Measurements from ENCODE around the gene CSTA. TPM values are rescaled to one million over a fixed set of nuclear protein-coding genes. Genes with fewer than 3 reads are reported as not detected.

CSTA gene
- total RNA-seq, 2 experiments from 2014 or later: 0.22 TPM; not detected in 1

DNA sequence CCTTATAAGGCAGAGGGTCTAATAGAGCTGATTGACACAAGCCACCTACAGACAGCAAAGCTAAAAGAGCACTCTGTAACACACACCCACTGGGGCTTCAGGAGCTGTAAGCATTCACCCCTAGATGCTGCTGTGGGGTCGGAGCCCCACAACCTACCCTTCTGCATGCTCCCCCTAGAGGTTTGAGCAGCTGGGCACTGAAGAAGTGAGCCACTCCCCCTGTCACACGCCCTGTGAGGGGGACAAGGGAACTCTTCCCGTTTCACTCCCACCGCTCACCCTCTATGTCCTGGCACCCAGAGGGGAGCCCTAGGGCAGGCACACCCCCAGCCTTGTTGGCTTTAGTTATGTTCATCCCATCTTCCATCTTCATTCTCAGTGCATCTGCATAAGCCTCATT lies 9.4 kb upstream of the CSTA start:
- no peak overlapping the region for H3K27ac ChIP-seq (ENCODE audit: low read depth, low read length, poor library complexity, severe bottlenecking)
- no peak overlapping the region for H2AFZ ChIP-seq (ENCODE audit: low read length)
- BruUV-seq (replicated peaks): no TSS peak
- POLR2A ChIA-PET: interaction anchor here (0.5 to 0.6 kb wide), 2 partner anchors 837 to 1003 kb away, joined by 3 to 4 read pairs; no protein-coding TSS in a partner anchor
- DNase-seq (ENCODE audit: low spot score): no peak
- intact Hi-C loops (cut with micrococcal nuclease; ENCODE audit: unreplicated experiment): no loop called here
- H3K4me1 ChIP-seq (ENCODE audit: insufficient read depth, low read length, poor library complexity, severe bottlenecking): no peaks in the 10 kb centered on the region
- TF ChIP-seq EZH2phosphoT487 (IDR thresholded peaks at IDR 0.05; ENCODE audit: borderline replicate concordance, low read depth, low read length): no peak
- TF ChIP-seq, protein P1, sequence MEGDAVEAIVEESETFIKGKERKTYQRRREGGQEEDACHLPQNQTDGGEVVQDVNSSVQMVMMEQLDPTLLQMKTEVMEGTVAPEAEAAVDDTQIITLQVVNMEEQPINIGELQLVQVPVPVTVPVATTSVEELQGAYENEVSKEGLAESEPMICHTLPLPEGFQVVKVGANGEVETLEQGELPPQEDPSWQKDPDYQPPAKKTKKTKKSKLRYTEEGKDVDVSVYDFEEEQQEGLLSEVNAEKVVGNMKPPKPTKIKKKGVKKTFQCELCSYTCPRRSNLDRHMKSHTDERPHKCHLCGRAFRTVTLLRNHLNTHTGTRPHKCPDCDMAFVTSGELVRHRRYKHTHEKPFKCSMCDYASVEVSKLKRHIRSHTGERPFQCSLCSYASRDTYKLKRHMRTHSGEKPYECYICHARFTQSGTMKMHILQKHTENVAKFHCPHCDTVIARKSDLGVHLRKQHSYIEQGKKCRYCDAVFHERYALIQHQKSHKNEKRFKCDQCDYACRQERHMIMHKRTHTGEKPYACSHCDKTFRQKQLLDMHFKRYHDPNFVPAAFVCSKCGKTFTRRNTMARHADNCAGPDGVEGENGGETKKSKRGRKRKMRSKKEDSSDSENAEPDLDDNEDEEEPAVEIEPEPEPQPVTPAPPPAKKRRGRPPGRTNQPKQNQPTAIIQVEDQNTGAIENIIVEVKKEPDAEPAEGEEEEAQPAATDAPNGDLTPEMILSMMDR (conservative IDR thresholded peaks at IDR 0.05; ENCODE audit: low read length): peak; percentile 47; the same call in 1 of the 2 replicates
- H4K20me1 ChIP-seq (ENCODE audit: insufficient read depth, low read length): no peaks in the 10 kb centered on the region
- 0 out of 2 replicates have a peak, but pooled peaks cover 6% of the 10 kb centered on the region for H3K9me3 ChIP-seq (ENCODE audit: low read length)
- H3K79me2 ChIP-seq (ENCODE audit: insufficient read depth, low read depth, low read length): no peaks in the 10 kb centered on the region
- CTCF ChIA-PET (ENCODE audit: unreplicated experiment): no interaction called here
- H3K4me3 ChIP-seq (ENCODE audit: low read depth, low read length, poor library complexity, severe bottlenecking): no peak overlapping the region
- no peak overlapping the region for H3K4me2 ChIP-seq (ENCODE audit: low read length)
- H3K9me2 ChIP-seq (ENCODE audit: insufficient read depth, low read length): no peaks in the 10 kb centered on the region
- H3K36me3 ChIP-seq (ENCODE audit: insufficient read depth, low read length): no peaks in the 10 kb centered on the region

DNA sequence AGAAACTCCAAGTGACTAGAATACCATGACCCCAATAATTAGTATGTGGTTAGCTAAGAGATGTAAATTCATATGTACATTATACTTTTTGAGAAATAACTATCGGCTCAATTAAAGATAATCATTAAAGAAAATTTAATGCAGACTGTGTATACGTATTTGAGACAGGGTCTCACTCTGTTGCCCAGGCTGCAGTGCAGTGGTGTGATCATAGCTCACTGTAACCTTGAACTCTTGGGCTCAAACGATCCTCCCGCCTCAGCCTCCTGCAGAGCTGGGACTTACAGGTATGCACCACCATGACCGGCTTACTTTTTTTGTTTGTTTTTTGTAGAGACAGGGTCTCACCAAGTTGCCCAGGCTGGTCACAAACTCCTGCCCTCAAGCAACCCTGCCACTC lies 8.7 kb upstream of the CSTA start:
- TF ChIP-seq EZH2phosphoT487 (IDR thresholded peaks at IDR 0.05; ENCODE audit: borderline replicate concordance, low read depth, low read length): no peak
- TF ChIP-seq, protein P1 (conservative IDR thresholded peaks at IDR 0.05; ENCODE audit: low read length): no peak
- intact Hi-C loops (cut with micrococcal nuclease; ENCODE audit: unreplicated experiment): no loop called here
- no TSS peak for BruUV-seq (replicated peaks)
- H3K9me3 ChIP-seq (ENCODE audit: low read length): 0 out of 2 replicates have a peak, but pooled peaks cover 7% of the 10 kb centered on the region
- DNase-seq (ENCODE audit: low spot score): no peak
- H4K20me1 ChIP-seq (ENCODE audit: insufficient read depth, low read length): no peaks in the 10 kb centered on the region
- no peaks in the 10 kb centered on the region for H3K36me3 ChIP-seq (ENCODE audit: insufficient read depth, low read length)
- POLR2A ChIA-PET: no interaction called here
- H3K9me2 ChIP-seq (ENCODE audit: insufficient read depth, low read length): no peaks in the 10 kb centered on the region
- no peaks in the 10 kb centered on the region for H3K79me2 ChIP-seq (ENCODE audit: insufficient read depth, low read depth, low read length)
- no peaks in the 10 kb centered on the region for H3K4me1 ChIP-seq (ENCODE audit: insufficient read depth, low read length, poor library complexity, severe bottlenecking)
- no peak overlapping the region for H3K4me3 ChIP-seq (ENCODE audit: low read depth, low read length, poor library complexity, severe bottlenecking)
- no peak overlapping the region for H3K27ac ChIP-seq (ENCODE audit: low read depth, low read length, poor library complexity, severe bottlenecking)
- no peak overlapping the region for H2AFZ ChIP-seq (ENCODE audit: low read length)
- CTCF ChIA-PET (ENCODE audit: unreplicated experiment): no interaction called here
- H3K4me2 ChIP-seq (ENCODE audit: low read length): no peak overlapping the region

DNA sequence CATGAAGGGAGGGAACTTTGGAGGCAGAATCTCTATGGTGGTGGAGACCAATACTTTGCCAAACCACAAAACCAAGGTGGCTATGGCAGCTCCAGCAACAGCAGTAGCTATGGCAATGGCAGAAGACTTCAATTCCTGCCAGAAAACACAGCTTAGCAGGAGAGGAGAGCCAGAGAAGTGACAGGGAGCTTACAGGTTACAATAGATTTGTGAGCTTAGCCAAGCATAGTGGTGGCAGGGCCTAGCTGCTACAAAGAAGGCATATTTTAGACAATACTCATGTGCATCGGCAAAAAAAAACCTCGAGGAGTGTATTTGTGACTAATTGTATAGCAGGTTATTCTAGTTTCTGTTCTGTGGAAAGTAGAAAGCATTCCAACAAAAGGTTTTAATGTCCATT lies 6.4 kb upstream of the CSTA start:
- Histone ChIP-seq H3K4me1 (ENCODE audit: insufficient read depth, low read length, poor library complexity, severe bottlenecking) (no peaks in the 10 kb centered on the region), H3K4me2 (ENCODE audit: low read length) (no peak overlapping the region), H3K4me3 (ENCODE audit: low read depth, low read length, poor library complexity, severe bottlenecking) (no peak overlapping the region), H3K36me3 (ENCODE audit: insufficient read depth, low read length) (no peaks in the 10 kb centered on the region), H3K79me2 (ENCODE audit: insufficient read depth, low read depth, low read length) (no peaks in the 10 kb centered on the region), H3K27ac (ENCODE audit: low read depth, low read length, poor library complexity, severe bottlenecking) (no peak overlapping the region), H3K9me2 (ENCODE audit: insufficient read depth, low read length) (no peaks in the 10 kb centered on the region), H3K9me3 (ENCODE audit: low read length) (0 out of 2 replicates have a peak, but pooled peaks cover 7% of the 10 kb centered on the region), H2AFZ (ENCODE audit: low read length) (no peak overlapping the region), H4K20me1 (ENCODE audit: insufficient read depth, low read length) (no peaks in the 10 kb centered on the region)
- intact Hi-C loops (cut with micrococcal nuclease; ENCODE audit: unreplicated experiment): no loop called here
- DNase-seq (ENCODE audit: low spot score): no peak
- no TSS peak for BruUV-seq (replicated peaks)
- ChIA-PET CTCF (ENCODE audit: unreplicated experiment) (no interaction called here), POLR2A (interaction anchor here (0.7 to 2.3 kb wide), 3 partner anchors 12 to 911 kb away, joined by 3 to 7 read pairs (median 5); no protein-coding TSS in a partner anchor)
- TF ChIP-seq, protein P1 (conservative IDR thresholded peaks at IDR 0.05; ENCODE audit: low read length): no peak
- no peak for TF ChIP-seq EZH2phosphoT487 (IDR thresholded peaks at IDR 0.05; ENCODE audit: borderline replicate concordance, low read depth, low read length)

Measured in OCI-LY7 (cell line).